Adrenal gland (tissue), 12 donors: ENCODE measurements around the gene PRRG4. TPM values are rescaled to one million over a fixed set of nuclear protein-coding genes. Genes with fewer than 3 reads are reported as not detected.

Source experiments
- DNase-seq, 7 donors: peaks; one replicate each; pipeline ENCODE4 v3.0.0-alpha.2; 2019 to 2020
- H3K27ac ChIP-seq, 5 donors: fragments of 200-600 bp; sonication (generic) in 4 of 5; 1 replicate in 3 of 5; 2 replicates in 2 of 5; pipeline versions ENCODE4 v1.5.1 to v1.8.0; 2016 to 2020; ENCODE audit warnings: mild to moderate bottlenecking in 1 of 5
- H3K27me3 ChIP-seq: fragments of 200-600 bp; 2 replicates; pipeline ENCODE4 v1.8.0; 2021
- H3K36me3 ChIP-seq, 2 donors: fragments of 200-600 bp; replicated peaks in 1 of 2; 1 replicate in 1 of 2; 2 replicates in 1 of 2; pipeline versions ENCODE4 v1.5.1 to v1.8.0; 2018 to 2022
- H3K4me1 ChIP-seq, 2 donors: fragments of 200-600 bp; replicated peaks in 1 of 2; 1 replicate in 1 of 2; 2 replicates in 1 of 2; pipeline versions ENCODE4 v1.5.1 to v1.8.0; 2018 to 2021
- H3K4me3 ChIP-seq, 4 donors: fragments of 200-600 bp; sonication (generic) in 3 of 4; one replicate each; pipeline ENCODE4 v1.5.1; 2016 to 2018
- H3K9me3 ChIP-seq, 3 donors: fragments of 200-600 bp; sonication (generic) in 1 of 3; replicated peaks in 1 of 3; 1 replicate in 2 of 3; 2 replicates in 1 of 3; pipeline versions ENCODE4 v1.5.1 to v1.8.0; 2016 to 2021
- CTCF ChIP-seq, 6 experiments: fragments of 450-650 bp in 4 of 6; fragments of 200-600 bp in 2 of 6; sonication (generic) in 1 of 6; IDR thresholded peaks; 1 replicate in 5 of 6; 2 replicates in 1 of 6; pipeline versions ENCODE4 v1.5.1 to v1.8.0; 2016 to 2021; ENCODE audit warnings: antibody characterized with exemption in 6 of 6, mild to moderate bottlenecking in 2 of 6, moderate library complexity in 1 of 6
- POLR2A ChIP-seq, 2 donors: fragments of 450-650 bp; IDR thresholded peaks; one replicate each; pipeline ENCODE4 v1.6.1; 2017; ENCODE audit warnings: antibody characterized with exemption in 2 of 2, mild to moderate bottlenecking in 2 of 2, moderate library complexity in 1 of 2
- WGBS, 4 donors: extraction: QIAGEN DNeasy Blood & Tissue Kit in 2 of 4; methylation state at CpG; one replicate each; pipeline versions ENCODE4 v1.1.5 to v1.1.7; 2013 to 2017; 5-methylcytosine and 5-hydroxymethylcytosine counted together
- intact Hi-C, 2 donors: fragments of 100-400 bp; cut with DNase I; formaldehyde crosslinking; loops; one replicate each; pipeline versions ENCODE4 v1.14.1 to v1.15.0; 2022 to 2023
- polyA plus RNA-seq, 3 donors: library from polyadenylated mRNA; stranded (reverse); fragments of 200-250 nt in 2 of 3; fragments of 350-450 nt in 1 of 3; fragmentation: Illumina TruSeq in 1 of 3; extraction: RNeasy Lipid Tissue Mini Kit (QIAGEN cat#74804) in 1 of 3; gene quantifications; one replicate each; pipeline ENCODE4 v1.2.3, GENCODE V29; 2013 to 2014
- total RNA-seq, 9 donors: library from RNA; depleted of rRNA in 4 of 9; stranded (reverse); fragments of >200 nt in 4 of 9; fragments of 120-200 nt in 1 of 9; fragmentation: NEBNext Ultra II Directional in 1 of 9; extraction: Animal tissue kit (Norgen Biotek cat#: 25700) in 1 of 9; gene quantifications; one replicate each; pipeline versions ENCODE4 v1.1.0 to v1.2.4, GENCODE V29; 2013 to 2023
- donor health status: healthy with polysubstance abuse.
- donor health status: Bipolar disorder and iron deficiency.
- donor health status: DM: yes; HTN: yes; CAD: no.
- donor health status: DM: no; HTN: no; CAD: no.
- donor health status: DM: no; HTN: no; CAD: no.
- donor health status: DM: yes; HTN: yes; CAD: no.

Gene PRRG4
- total and polyA plus RNA-seq, 12 donors: 0.11 to 3.5 (median 1.6) TPM

- intact Hi-C loops: loop anchor here in 1 of 2 donors (10.0 kb wide), 1 partner anchor 55 kb away; no protein-coding TSS in a partner anchor
- TF ChIP-seq POLR2A (IDR thresholded peaks at IDR 0.05) (no peak), CTCF (IDR thresholded peaks at IDR 0.05) (no peak)
- Histone ChIP-seq H3K4me1 (peaks cover 3 to 12% of the 10 kb centered on the region in 2 donors), H3K27ac (no peak overlapping the region), H3K9me3 (no peaks in the 10 kb centered on the region), H3K4me3 (no peak overlapping the region), H3K27me3 (no peaks in the 10 kb centered on the region), H3K36me3 (no peaks in the 10 kb centered on the region)
- no peak for DNase-seq
Observed at GRCh38 chr11:32899438-32899837, 69.7 kb downstream of the PRRG4 start.

DNA sequence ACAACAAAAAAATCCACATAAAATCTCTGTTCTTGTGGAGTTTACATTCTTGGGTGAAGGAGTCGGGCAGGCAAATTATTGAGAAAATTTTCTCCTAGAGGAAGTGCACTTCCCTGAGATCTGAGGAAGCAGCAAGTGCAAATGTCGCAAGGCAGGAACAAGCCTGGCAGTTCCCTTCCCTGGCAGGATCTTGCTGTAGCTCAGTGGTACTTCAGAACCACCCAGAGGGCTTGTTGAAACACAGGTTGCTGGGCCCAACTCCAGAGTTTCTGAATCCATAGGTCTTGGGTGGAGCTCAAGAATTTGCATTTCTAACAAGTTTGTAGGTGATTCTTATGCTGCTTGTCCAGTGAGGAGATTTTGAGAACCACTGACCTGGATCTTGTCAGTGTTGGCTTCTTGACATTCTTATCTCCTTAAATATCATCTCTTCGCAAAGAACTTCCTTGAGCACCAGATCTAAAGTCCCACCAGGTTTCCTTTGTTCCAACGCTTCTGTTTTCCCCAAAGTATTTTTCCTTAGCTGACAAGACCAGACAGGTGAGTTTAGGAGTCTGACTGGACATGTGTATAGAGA lies 72.5 kb downstream of the PRRG4 start:
- Histone ChIP-seq H3K36me3 (no peaks in the 10 kb centered on the region), H3K9me3 (no peaks in the 10 kb centered on the region), H3K4me1 (peaks cover 0 to 7% of the 10 kb centered on the region in 2 donors), H3K4me3 (no peak overlapping the region), H3K27me3 (no peaks in the 10 kb centered on the region), H3K27ac (no peak overlapping the region)
- no peak for TF ChIP-seq POLR2A (IDR thresholded peaks at IDR 0.05)
- TF ChIP-seq CTCF (IDR thresholded peaks at IDR 0.05): no peak
- 80 to 88% (median 85%) methylated on average over 4 of the region's 4 CpGs for WGBS, 4 donors
- intact Hi-C loops: no loop called here
- peak in 3 of 7 donors; percentile 18 to 58 (median 30) for DNase-seq

DNA sequence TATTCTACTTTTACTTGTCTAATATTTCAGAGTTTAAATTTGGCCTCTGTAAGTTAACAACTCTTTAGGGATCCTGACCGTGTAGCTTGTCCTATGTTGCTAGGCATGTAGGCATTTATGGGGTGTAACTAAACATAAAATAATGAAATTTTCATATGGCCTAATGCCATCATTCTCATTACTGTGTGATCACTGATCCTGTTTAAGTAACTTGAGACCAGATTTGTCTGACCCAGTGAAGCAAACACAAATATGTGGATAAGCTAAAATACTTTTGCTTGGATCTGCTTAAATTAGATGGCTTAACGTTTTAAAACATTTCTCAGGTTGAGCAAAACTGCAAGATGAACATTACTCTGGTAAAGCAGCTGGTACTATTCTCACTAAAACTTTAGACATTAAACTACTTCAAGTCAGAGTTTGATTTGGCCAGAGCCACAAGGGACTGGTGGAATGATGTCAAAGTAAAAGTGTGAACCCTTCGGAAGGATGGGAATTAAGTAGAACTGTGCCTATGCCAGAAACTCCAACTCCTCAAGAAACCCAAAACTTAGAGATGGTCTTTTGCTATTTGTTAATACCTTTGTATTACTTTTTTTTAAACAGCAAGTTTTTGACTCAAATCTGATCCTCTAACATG lies 75.4 kb downstream of the PRRG4 start:
- H3K27ac ChIP-seq: no peak overlapping the region
- H3K4me3 ChIP-seq: no peak overlapping the region
- intact Hi-C loops: no loop called here
- 60 to 75% (median 67%) methylated on average over 3 of the region's 3 CpGs for WGBS, 4 donors
- H3K27me3 ChIP-seq: no peaks in the 10 kb centered on the region
- DNase-seq: no peak
- peaks cover 0 to 7% of the 10 kb centered on the region in 2 donors for H3K4me1 ChIP-seq
- no peaks in the 10 kb centered on the region for H3K9me3 ChIP-seq
- no peaks in the 10 kb centered on the region for H3K36me3 ChIP-seq
- TF ChIP-seq POLR2A (IDR thresholded peaks at IDR 0.05): no peak

Other genes starting within 250 kb of the PRRG4 start
- 100 to 1,000 TPM; 233 to 604 (median 324) TPM for gene EIF3M, start 246.1 kb upstream of the PRRG4 start, total RNA-seq
- 100 to 1,000 TPM; 174 to 761 (median 249) TPM for gene EIF3M, start 246.1 kb upstream of the PRRG4 start, polyA plus RNA-seq
- 1 to 10 TPM in 1 of 9 donors, under 1 TPM in 5, not detected in 3; 0.07 to 1.6 (median 0.26) TPM for gene CCDC73, start 35.3 kb upstream of the PRRG4 start, total RNA-seq
- under 1 TPM in 2 of 3 donors, not detected in 1; 0.16 to 0.27 TPM for gene CCDC73, start 35.3 kb upstream of the PRRG4 start, polyA plus RNA-seq
- 10 to 100 TPM; 15.8 to 27.2 (median 20.2) TPM for gene QSER1, start 62.9 kb downstream of the PRRG4 start, total RNA-seq
- 10 to 100 TPM in 1 of 3 donors, 1 to 10 TPM in 2; 2.4 to 11.1 (median 4.7) TPM for gene QSER1, start 62.9 kb downstream of the PRRG4 start, polyA plus RNA-seq
- 1 to 10 TPM in 3 of 9 donors, under 1 TPM in 5, not detected in 1; 0.32 to 3.6 (median 0.75) TPM for gene DEPDC7, start 186.0 kb downstream of the PRRG4 start, total RNA-seq
- 1 to 10 TPM in 1 of 3 donors, under 1 TPM in 2; 0.38 to 1.1 (median 0.67) TPM for gene DEPDC7, start 186.0 kb downstream of the PRRG4 start, polyA plus RNA-seq
- 10 to 100 TPM in 7 of 9 donors, 1 to 10 TPM in 2; 5.4 to 35.2 (median 14.1) TPM for gene TCP11L1, start 209.6 kb downstream of the PRRG4 start, total RNA-seq
- gene TCP11L1, start 209.6 kb downstream of the PRRG4 start, polyA plus RNA-seq: 1 to 10 TPM; 3.0 to 8.8 (median 5.5) TPM